ENCODE results near the gene PRKCE. TPM values are rescaled to one million over a fixed set of nuclear protein-coding genes. Genes with fewer than 3 reads are reported as not detected.

PRKCE gene
- total and polyA plus RNA-seq, 2 donors (not counting 3 experiments of a cell fraction or from before 2014, with no cell fraction given), result 27.9 to 33.9 TPM

GRCh38 chr2:45623098-45623497 is 28.4 kb upstream of the PRKCE start:
- Histone ChIP-seq H3K79me2 (ENCODE audit: control insufficient read depth, insufficient read depth, low read length) (no peaks in the 10 kb centered on the region), H3K4me2 (ENCODE audit: insufficient read depth, low read length) (no peak overlapping the region), H3K4me1 (ENCODE audit: control insufficient read depth, extremely low read depth, insufficient read depth, low read length) (peaks cover 7% of the 10 kb centered on the region), H3K27ac (ENCODE audit: insufficient read depth, low read depth, low read length) (no peak overlapping the region), H2AFZ (ENCODE audit: low read depth, low read length) (no peak overlapping the region), H3K9me3 (replicated peaks; ENCODE audit: control insufficient read depth, insufficient read depth, low read length) (no peaks in the 10 kb centered on the region), H3K36me3 (ENCODE audit: control insufficient read depth in 2 of 2, extremely low read depth in 1 of 2, insufficient read depth in 2 of 2, low read length in 2 of 2) (no peaks in the 10 kb centered on the region), H3K9ac (replicated peaks; ENCODE audit: extremely low read depth, insufficient read depth, low read length) (no peak overlapping the region), H3K9me1 (replicated peaks; ENCODE audit: control insufficient read depth, extremely low read depth, insufficient read depth, low read length) (no peaks in the 10 kb centered on the region), H3K4me3 (replicated peaks in 1 of 3; ENCODE audit: insufficient read depth in 1 of 3, low read depth in 1 of 3, low read length in 3 of 3) (no peak overlapping the region), H3K27me3 (ENCODE audit: control insufficient read depth in 2 of 2, insufficient read depth in 2 of 2, low read length in 2 of 2) (peaks cover 0 to 2% of the 10 kb centered on the region in 2 experiments), H4K20me1 (replicated peaks; ENCODE audit: control insufficient read depth, extremely low read depth, insufficient read depth, low read length) (no peaks in the 10 kb centered on the region)
- POLR2A ChIA-PET, result no interaction called here
- DNase-seq (ENCODE audit: low read depth, low spot score) (no peak), FAIRE-seq (no peak)
- CTCF ChIA-PET, result no interaction called here
- dilution Hi-C loops (cut with MboI; ENCODE audit: extremely low pct_ligation_motif_present, low sequenced_read_pairs) (no loop called here), intact Hi-C loops (cut with micrococcal nuclease) (no loop called here)
- TF ChIP-seq, protein P1, sequence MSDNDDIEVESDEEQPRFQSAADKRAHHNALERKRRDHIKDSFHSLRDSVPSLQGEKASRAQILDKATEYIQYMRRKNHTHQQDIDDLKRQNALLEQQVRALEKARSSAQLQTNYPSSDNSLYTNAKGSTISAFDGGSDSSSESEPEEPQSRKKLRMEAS (IDR thresholded peaks at IDR 0.05; ENCODE audit: insufficient read depth, insufficient read length), result no peak
- TF ChIP-seq MYC (IDR thresholded peaks at IDR 0.05; ENCODE audit: low read depth, low read length) (no peak), POLR2A (IDR thresholded peaks at IDR 0.05; ENCODE audit: low read depth, low read length) (no peak), JUN (IDR thresholded peaks at IDR 0.05; ENCODE audit: borderline replicate concordance, insufficient read depth, insufficient read length, low read depth) (no peak), GATA2 (IDR thresholded peaks at IDR 0.05; ENCODE audit: insufficient read depth, insufficient read length, low read depth, low read length) (no peak), EZH2 (IDR thresholded peaks at IDR 0.05; ENCODE audit: borderline replicate concordance, low read depth, low read length, severe bottlenecking) (no peak), POLR2AphosphoS5 (IDR thresholded peaks at IDR 0.05; ENCODE audit: insufficient read depth, low read depth, low read length) (no peak), FOS (IDR thresholded peaks at IDR 0.05; ENCODE audit: borderline replicate concordance, insufficient read depth, low read length) (no peak)
- TF ChIP-seq, protein P2, sequence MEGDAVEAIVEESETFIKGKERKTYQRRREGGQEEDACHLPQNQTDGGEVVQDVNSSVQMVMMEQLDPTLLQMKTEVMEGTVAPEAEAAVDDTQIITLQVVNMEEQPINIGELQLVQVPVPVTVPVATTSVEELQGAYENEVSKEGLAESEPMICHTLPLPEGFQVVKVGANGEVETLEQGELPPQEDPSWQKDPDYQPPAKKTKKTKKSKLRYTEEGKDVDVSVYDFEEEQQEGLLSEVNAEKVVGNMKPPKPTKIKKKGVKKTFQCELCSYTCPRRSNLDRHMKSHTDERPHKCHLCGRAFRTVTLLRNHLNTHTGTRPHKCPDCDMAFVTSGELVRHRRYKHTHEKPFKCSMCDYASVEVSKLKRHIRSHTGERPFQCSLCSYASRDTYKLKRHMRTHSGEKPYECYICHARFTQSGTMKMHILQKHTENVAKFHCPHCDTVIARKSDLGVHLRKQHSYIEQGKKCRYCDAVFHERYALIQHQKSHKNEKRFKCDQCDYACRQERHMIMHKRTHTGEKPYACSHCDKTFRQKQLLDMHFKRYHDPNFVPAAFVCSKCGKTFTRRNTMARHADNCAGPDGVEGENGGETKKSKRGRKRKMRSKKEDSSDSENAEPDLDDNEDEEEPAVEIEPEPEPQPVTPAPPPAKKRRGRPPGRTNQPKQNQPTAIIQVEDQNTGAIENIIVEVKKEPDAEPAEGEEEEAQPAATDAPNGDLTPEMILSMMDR (IDR thresholded peaks at IDR 0.05; ENCODE audit: extremely low read depth in 1 of 2, insufficient read depth in 1 of 2, low read depth in 1 of 2, low read length in 2 of 2), result no peak
- BruUV-seq (replicated peaks), result no TSS peak
